Esophagus muscularis mucosa (tissue), 4 donors: ENCODE results near the gene ZNF783. TPM values are rescaled to one million over a fixed set of nuclear protein-coding genes. Genes with fewer than 3 reads are reported as not detected.

Experiments
- DNase-seq: peaks from one replicate; pipeline ENCODE4 v3.0.0-alpha.2; 2017; ENCODE audit errors: extremely low spot score
- H3K27ac ChIP-seq, 4 donors: fragments of 200-600 bp; sonication (generic); replicated peaks in 1 of 4; 1 replicate in 3 of 4; 2 replicates in 1 of 4; pipeline ENCODE4 v1.5.1; 2016 to 2019; ENCODE audit warnings: mild to moderate bottlenecking in 1 of 4
- H3K27me3 ChIP-seq, 4 donors: fragments of 200-600 bp; sonication (generic); one replicate each; pipeline versions ENCODE4 v1.5.1 to v1.6.0; 2016 to 2019
- H3K36me3 ChIP-seq, 4 donors: fragments of 200-600 bp; sonication (generic); one replicate each; pipeline ENCODE4 v1.5.1; 2016 to 2019
- H3K4me1 ChIP-seq, 4 donors: fragments of 200-600 bp; sonication (generic); one replicate each; pipeline ENCODE4 v1.5.1; 2016 to 2019
- H3K4me3 ChIP-seq, 4 donors: fragments of 200-600 bp; sonication (generic); 1 replicate in 2 of 4; 2 replicates in 2 of 4; pipeline ENCODE4 v1.5.1; 2016 to 2019; ENCODE audit warnings: mild to moderate bottlenecking in 4 of 4, moderate library complexity in 1 of 4
- H3K9me3 ChIP-seq, 4 donors: fragments of 200-600 bp; sonication (generic); 1 replicate in 3 of 4; 2 replicates in 1 of 4; pipeline ENCODE4 v1.5.1; 2016 to 2019
- CTCF ChIP-seq, 3 experiments: fragments of 200-600 bp in 2 of 3; fragments of 450-650 bp in 1 of 3; sonication (generic) in 2 of 3; IDR thresholded peaks; one replicate each; pipeline ENCODE4 v1.5.1; 2017 to 2019; ENCODE audit warnings: antibody characterized with exemption in 3 of 3, mild to moderate bottlenecking in 2 of 3, moderate library complexity in 1 of 3
- EP300 ChIP-seq: sonication (generic); formaldehyde crosslinking; IDR thresholded peaks from one replicate; pipeline ENCODE4 v1.6.1; 2017; ENCODE audit warnings: antibody characterized with exemption
- POLR2A ChIP-seq: fragments of 450-650 bp; IDR thresholded peaks from one replicate; pipeline ENCODE4 v1.6.1; 2017; ENCODE audit warnings: antibody characterized with exemption, moderate library complexity, mild to moderate bottlenecking, low read depth
- POLR2AphosphoS5 ChIP-seq, 2 donors: sonication (generic); formaldehyde crosslinking; IDR thresholded peaks; one replicate each; pipeline ENCODE4 v1.6.1; 2017; ENCODE audit warnings: antibody characterized with exemption in 2 of 2
- WGBS: methylation state at CpG from one replicate; pipeline ENCODE4 v1.1.5; 2018; 5-methylcytosine and 5-hydroxymethylcytosine counted together
- intact Hi-C: fragments of 100-400 bp; cut with DNase I; formaldehyde crosslinking; loops from one replicate; pipeline ENCODE4 v1.15.1; 2023
- total RNA-seq, 4 donors: library from RNA; depleted of rRNA; stranded (reverse); fragments of >200 nt; gene quantifications; one replicate each; pipeline versions ENCODE4 v1.1.0 to v1.2.1, GENCODE V29; 2016

Gene ZNF783
- total RNA-seq, 4 donors from 2014 or later = 8.4 to 12.2 (median 11.9) TPM

GRCh38 chr7:149310990-149311573, 49.1 kb downstream of the ZNF783 start:
- TF ChIP-seq POLR2A = no peak
- TF ChIP-seq EP300 = no peak
- no peak for TF ChIP-seq POLR2AphosphoS5 (IDR thresholded peaks at IDR 0.05)
- no peak for TF ChIP-seq CTCF (IDR thresholded peaks at IDR 0.05)
- H3K27me3 ChIP-seq = no peaks in the 10 kb centered on the region
- DNase-seq = no peak
- no peaks in the 10 kb centered on the region for H3K36me3 ChIP-seq
- WGBS = 77% methylated on average over 4 of the region's 4 CpGs
- no peaks in the 10 kb centered on the region for H3K9me3 ChIP-seq
- no peak overlapping the region for H3K4me3 ChIP-seq
- intact Hi-C loops = no loop called here
- no peak overlapping the region for H3K27ac ChIP-seq
- H3K4me1 ChIP-seq = no peaks in the 10 kb centered on the region

- no peak overlapping the region for H3K27ac ChIP-seq
- H3K4me1 ChIP-seq = no peaks in the 10 kb centered on the region
- no peak for TF ChIP-seq POLR2AphosphoS5 (IDR thresholded peaks at IDR 0.05)
- TF ChIP-seq CTCF (IDR thresholded peaks at IDR 0.05) = no peak
- TF ChIP-seq POLR2A = no peak
- no peak for TF ChIP-seq EP300
- H3K36me3 ChIP-seq = no peaks in the 10 kb centered on the region
- no peak for DNase-seq
- 80% methylated on average over 2 of the region's 2 CpGs for WGBS
- H3K27me3 ChIP-seq = peaks cover 0 to 7% (median 0%) of the 10 kb centered on the region in 4 donors
- intact Hi-C loops = no loop called here
- no peaks in the 10 kb centered on the region for H3K9me3 ChIP-seq
- no peak overlapping the region for H3K4me3 ChIP-seq
Measured at GRCh38 chr7:149313981-149314380, 52.0 kb downstream of the ZNF783 start.

GRCh38 chr7:149316606-149317005, 54.6 kb downstream of the ZNF783 start:
- intact Hi-C loops = no loop called here
- H3K27me3 ChIP-seq = peaks cover 0 to 19% (median 0%) of the 10 kb centered on the region in 4 donors

GRCh38 chr7:149317496-149317895, 55.5 kb downstream of the ZNF783 start:
- intact Hi-C loops = no loop called here
- Histone ChIP-seq H3K27ac (no peak overlapping the region), H3K4me3 (no peak overlapping the region), H3K27me3 (peaks cover 0 to 19% (median 0%) of the 10 kb centered on the region in 4 donors), H3K9me3 (no peaks in the 10 kb centered on the region), H3K4me1 (no peaks in the 10 kb centered on the region), H3K36me3 (no peaks in the 10 kb centered on the region)
- TF ChIP-seq POLR2AphosphoS5 (IDR thresholded peaks at IDR 0.05) = no peak
- no peak for TF ChIP-seq EP300
- TF ChIP-seq POLR2A = no peak
- no peak for TF ChIP-seq CTCF (IDR thresholded peaks at IDR 0.05)
- WGBS = 85% methylated on average over 1 of the region's 1 CpG
- DNase-seq = no peak

More at GRCh38 chr7:149316606-149317005, 54.6 kb downstream of the ZNF783 start:
- TF ChIP-seq POLR2AphosphoS5 (IDR thresholded peaks at IDR 0.05) (no peak), CTCF (IDR thresholded peaks at IDR 0.05) (no peak), EP300 (no peak), POLR2A (no peak)
- no peak overlapping the region for H3K4me3 ChIP-seq
- H3K9me3 ChIP-seq = no peaks in the 10 kb centered on the region
- DNase-seq = no peak
- no peak overlapping the region for H3K27ac ChIP-seq
- H3K4me1 ChIP-seq = no peaks in the 10 kb centered on the region
- no peaks in the 10 kb centered on the region for H3K36me3 ChIP-seq
